Endothelial cell of umbilical vein (primary cell): ENCODE measurements around the gene GOLGA8B. TPM values are rescaled to one million over a fixed set of nuclear protein-coding genes. Genes with fewer than 3 reads are reported as not detected.

ENCODE experiments used
- BruUV-seq: library from RNA; stranded (reverse); fragments of 400-500 nt; replicated peaks from 2 replicates; lab custom pipeline; 2021; lab: Mats Ljungman, UMichigan
- CTCF ChIA-PET: fragments of 300-600, 350-600 bp; sonication (Branson Sonifier 250); formaldehyde crosslinking; loops from one replicate; lab custom pipeline; 2021; ENCODE audit warnings: antibody characterized with exemption, inconsistent platforms; lab: Charles Lee
- POLR2A ChIA-PET: fragments of 300-600, 350-600 bp; sonication (Branson Sonifier 250); formaldehyde crosslinking; loops from one replicate; lab custom pipeline; 2021; ENCODE audit warnings: antibody characterized with exemption, inconsistent platforms; lab: Charles Lee
- DNase-seq: peaks from one replicate; pipeline ENCODE4 v3.0.0-alpha.2; 2011; ENCODE audit warnings: low read depth, low spot score
- FAIRE-seq: peaks from 2 replicates; lab custom pipeline; 2011; peaks lifted over from hg19 to GRCh38; lab: Jason Lieb, UNC
- H2AFZ ChIP-seq: 2 replicates; pipeline ENCODE4 v1.6.0; 2012; ENCODE audit warnings: low read depth, low read length, control low read depth, inconsistent platforms
- H3K27ac ChIP-seq: 2 replicates; pipeline ENCODE4 v1.5.1; 2011; ENCODE audit warnings: low read depth, mild to moderate bottlenecking, control low read depth, low read length, moderate library complexity; ENCODE audit not compliant: insufficient read depth
- H3K27me3 ChIP-seq, 2 experiments: 2 replicates each; pipeline versions ENCODE4 v1.6.0 to v1.6.1; 2011; ENCODE audit warnings: low read length in 2 of 2, mixed read lengths in 1 of 2; ENCODE audit not compliant: control insufficient read depth in 2 of 2, insufficient read depth in 2 of 2
- H3K36me3 ChIP-seq, 2 experiments: 2 replicates in 1 of 2; 3 replicates in 1 of 2; pipeline ENCODE4 v1.5.1; 2011; ENCODE audit warnings: low read length in 2 of 2, mild to moderate bottlenecking in 1 of 2, moderate library complexity in 1 of 2; ENCODE audit not compliant: control insufficient read depth in 2 of 2, insufficient read depth in 2 of 2; ENCODE audit errors: extremely low read depth in 1 of 2
- H3K4me1 ChIP-seq: 3 replicates; pipeline ENCODE4 v1.5.1; 2011; ENCODE audit warnings: mild to moderate bottlenecking, low read length; ENCODE audit not compliant: control insufficient read depth, insufficient read depth; ENCODE audit errors: extremely low read depth
- H3K4me2 ChIP-seq: 2 replicates; pipeline ENCODE4 v1.6.1; 2011; ENCODE audit warnings: low read length, control low read depth, mixed read lengths; ENCODE audit not compliant: insufficient read depth
- H3K4me3 ChIP-seq, 3 experiments: fragments of 200-600 bp in 1 of 3; sonication (generic), shearing (Covaris generic) in 1 of 3; replicated peaks in 1 of 3; 2 replicates each; pipeline ENCODE4 v1.5.1; 2011 to 2016; ENCODE audit warnings: control low read depth in 3 of 3, low read length in 3 of 3, mild to moderate bottlenecking in 2 of 3, inconsistent platforms in 1 of 3, low read depth in 1 of 3, moderate library complexity in 1 of 3; ENCODE audit not compliant: insufficient read depth in 1 of 3
- H3K79me2 ChIP-seq: 2 replicates; pipeline ENCODE4 v1.6.0; 2012; ENCODE audit warnings: low read length, inconsistent platforms; ENCODE audit not compliant: control insufficient read depth, insufficient read depth
- H3K9ac ChIP-seq: replicated peaks from 2 replicates; pipeline ENCODE3; 2011; ENCODE audit warnings: low read length, control low read depth; ENCODE audit not compliant: insufficient read depth; ENCODE audit errors: extremely low read depth
- H3K9me1 ChIP-seq: replicated peaks from 3 replicates; pipeline ENCODE4 v1.6.0; 2011; ENCODE audit warnings: mild to moderate bottlenecking, low read length; ENCODE audit not compliant: control insufficient read depth, insufficient read depth; ENCODE audit errors: extremely low read depth
- H3K9me3 ChIP-seq: replicated peaks from 2 replicates; pipeline ENCODE4 v1.5.1; 2012; ENCODE audit warnings: low read length, inconsistent platforms; ENCODE audit not compliant: control insufficient read depth, insufficient read depth
- H4K20me1 ChIP-seq: replicated peaks from 2 replicates; pipeline ENCODE3; 2011; ENCODE audit warnings: mild to moderate bottlenecking, low read length; ENCODE audit not compliant: control insufficient read depth, insufficient read depth; ENCODE audit errors: extremely low read depth
- EZH2 ChIP-seq: IDR thresholded peaks from 2 replicates; pipeline ENCODE4 v1.6.1; 2012; ENCODE audit warnings: borderline replicate concordance, low read depth, mild to moderate bottlenecking, moderate library complexity, low read length, inconsistent platforms; ENCODE audit not compliant: severe bottlenecking
- FOS ChIP-seq: IDR thresholded peaks from 2 replicates; pipeline ENCODE4 v1.6.1; 2011; ENCODE audit warnings: mild to moderate bottlenecking, low read length, moderate library complexity, borderline replicate concordance; ENCODE audit not compliant: insufficient read depth
- GATA2 ChIP-seq: IDR thresholded peaks from 2 replicates; pipeline ENCODE4 v1.7.0; 2011; ENCODE audit warnings: low read depth, mild to moderate bottlenecking, moderate library complexity, mixed read lengths, low read length; ENCODE audit not compliant: insufficient read length, insufficient read depth
- JUN ChIP-seq: IDR thresholded peaks from 2 replicates; pipeline ENCODE4 v1.6.1; 2011; ENCODE audit warnings: borderline replicate concordance, low read depth; ENCODE audit not compliant: insufficient read length, insufficient read depth
- MYC ChIP-seq: IDR thresholded peaks from one replicate; pipeline ENCODE4 v1.6.1; 2011; ENCODE audit warnings: mild to moderate bottlenecking, low read depth, low read length
- POLR2A ChIP-seq: IDR thresholded peaks from 2 replicates; pipeline ENCODE4 v1.6.1; 2012; ENCODE audit warnings: low read depth, mild to moderate bottlenecking, control low read depth, low read length
- POLR2AphosphoS5 ChIP-seq: IDR thresholded peaks from 2 replicates; pipeline ENCODE4 v1.6.1; 2012; ENCODE audit warnings: low read depth, mild to moderate bottlenecking, control low read depth, low read length, moderate library complexity; ENCODE audit not compliant: insufficient read depth
- dilution Hi-C: fragments of 300-500 bp; cut with MboI; formaldehyde crosslinking; loops from one replicate; pipeline ENCODE4 v1.15.0; 2019; ENCODE audit warnings: low sequenced_read_pairs; ENCODE audit not compliant: extremely low pct_ligation_motif_present
- intact Hi-C: fragments of 100-400 bp; cut with micrococcal nuclease; formaldehyde crosslinking; loops from one replicate; pipeline ENCODE4 v1.10.0; 2022
- polyA plus RNA-seq, 4 experiments: library from polyadenylated mRNA; depleted of rRNA in 3 of 4; stranded (reverse) in 3 of 4; unstranded in 1 of 4; fragments of >200 nt; gene quantifications; 2 replicates each; pipeline versions ENCODE4 v1.2.1 to v1.2.3, GENCODE V29; 2011 to 2012; ENCODE audit warnings: missing spikeins in 1 of 4
- total RNA-seq: library from RNA; stranded (reverse); gene quantifications from 2 replicates; pipeline ENCODE4 v1.2.3, GENCODE V29; 2021
- TF ChIP-seq, protein P1 (sequence below), 2 donors: IDR thresholded peaks; 1 replicate in 1 of 2; 2 replicates in 1 of 2; pipeline ENCODE4 v1.5.1; 2011; ENCODE audit warnings: low read length in 2 of 2, mild to moderate bottlenecking in 2 of 2, moderate library complexity in 2 of 2, control low read depth in 1 of 2, inconsistent platforms in 1 of 2, low read depth in 1 of 2; ENCODE audit not compliant: insufficient read depth in 1 of 2; ENCODE audit errors: extremely low read depth in 1 of 2
- TF ChIP-seq, protein P2 (sequence below): IDR thresholded peaks from 2 replicates; pipeline ENCODE4 v1.6.1; 2011; ENCODE audit not compliant: insufficient read depth, insufficient read length

GOLGA8B gene
- total and polyA plus RNA-seq, 2 donors (not counting 3 experiments of a cell fraction or from before 2014, with no cell fraction given) = 30.9 to 36.0 TPM

DNA sequence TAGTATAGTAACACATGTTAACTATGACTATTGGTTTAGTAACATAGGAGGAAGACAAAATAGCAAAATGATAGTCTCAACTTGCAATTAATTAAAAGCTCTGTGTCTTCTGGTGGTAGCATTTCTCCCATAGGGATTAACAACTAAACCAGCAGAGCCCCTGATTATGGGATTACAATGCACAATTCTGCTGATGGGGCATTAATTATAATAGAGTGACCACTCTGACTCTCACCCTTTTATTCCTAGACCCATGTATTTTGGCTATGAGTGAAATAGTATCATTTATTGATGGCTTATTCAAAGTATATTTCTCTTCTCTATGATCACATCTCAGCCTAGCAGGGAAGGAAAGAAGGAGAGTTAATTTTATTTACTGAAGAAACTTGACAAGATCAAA, 17.5 kb upstream of the GOLGA8B start:
- no peaks in the 10 kb centered on the region for H3K36me3 ChIP-seq
- H3K4me3 ChIP-seq = no peak overlapping the region
- DNase-seq (no peak), FAIRE-seq (no peak)
- BruUV-seq = no TSS peak
- ChIA-PET CTCF (no interaction called here), POLR2A (no interaction called here)
- peaks cover 9% of the 10 kb centered on the region for H3K4me1 ChIP-seq
- H3K9me1 ChIP-seq = no peaks in the 10 kb centered on the region
- no peaks in the 10 kb centered on the region for H4K20me1 ChIP-seq
- intact Hi-C loops = no loop called here
- no peaks in the 10 kb centered on the region for H3K79me2 ChIP-seq
- H3K4me2 ChIP-seq = no peak overlapping the region
- no peaks in the 10 kb centered on the region for H3K9me3 ChIP-seq
- no peak for TF ChIP-seq POLR2A
- TF ChIP-seq FOS = no peak
- no peak for TF ChIP-seq JUN
- no peak for TF ChIP-seq EZH2
- TF ChIP-seq, protein P1, sequence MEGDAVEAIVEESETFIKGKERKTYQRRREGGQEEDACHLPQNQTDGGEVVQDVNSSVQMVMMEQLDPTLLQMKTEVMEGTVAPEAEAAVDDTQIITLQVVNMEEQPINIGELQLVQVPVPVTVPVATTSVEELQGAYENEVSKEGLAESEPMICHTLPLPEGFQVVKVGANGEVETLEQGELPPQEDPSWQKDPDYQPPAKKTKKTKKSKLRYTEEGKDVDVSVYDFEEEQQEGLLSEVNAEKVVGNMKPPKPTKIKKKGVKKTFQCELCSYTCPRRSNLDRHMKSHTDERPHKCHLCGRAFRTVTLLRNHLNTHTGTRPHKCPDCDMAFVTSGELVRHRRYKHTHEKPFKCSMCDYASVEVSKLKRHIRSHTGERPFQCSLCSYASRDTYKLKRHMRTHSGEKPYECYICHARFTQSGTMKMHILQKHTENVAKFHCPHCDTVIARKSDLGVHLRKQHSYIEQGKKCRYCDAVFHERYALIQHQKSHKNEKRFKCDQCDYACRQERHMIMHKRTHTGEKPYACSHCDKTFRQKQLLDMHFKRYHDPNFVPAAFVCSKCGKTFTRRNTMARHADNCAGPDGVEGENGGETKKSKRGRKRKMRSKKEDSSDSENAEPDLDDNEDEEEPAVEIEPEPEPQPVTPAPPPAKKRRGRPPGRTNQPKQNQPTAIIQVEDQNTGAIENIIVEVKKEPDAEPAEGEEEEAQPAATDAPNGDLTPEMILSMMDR (IDR thresholded peaks at IDR 0.05; ENCODE audit: extremely low read depth in 1 of 2, insufficient read depth in 1 of 2, low read depth in 1 of 2, low read length in 2 of 2) = no peak
- TF ChIP-seq, protein P2, sequence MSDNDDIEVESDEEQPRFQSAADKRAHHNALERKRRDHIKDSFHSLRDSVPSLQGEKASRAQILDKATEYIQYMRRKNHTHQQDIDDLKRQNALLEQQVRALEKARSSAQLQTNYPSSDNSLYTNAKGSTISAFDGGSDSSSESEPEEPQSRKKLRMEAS = no peak
- no peak for TF ChIP-seq GATA2
- no peak for TF ChIP-seq POLR2AphosphoS5
- TF ChIP-seq MYC = no peak
- no peak overlapping the region for H3K27ac ChIP-seq
- dilution Hi-C loops = no loop called here
- H2AFZ ChIP-seq = no peak overlapping the region
- peaks cover 0 to 3% of the 10 kb centered on the region in 2 experiments for H3K27me3 ChIP-seq
- no peak overlapping the region for H3K9ac ChIP-seq
